ACC112 (cell line): ENCODE data around the gene DNAJB6.

ENCODE experiments used
- H2AFZ ChIP-seq: fragments of 200-600 bp; sonication (generic); one replicate; pipeline ENCODE4 v1.6.0; 2017; ENCODE audit warnings: antibody characterized with exemption, low read length; ENCODE audit not compliant: unreplicated experiment
- H3K27ac ChIP-seq: fragments of 200-600 bp; sonication (generic); 2 replicates; pipeline ENCODE4 v1.5.1; 2014; ENCODE audit warnings: low read depth, mild to moderate bottlenecking, antibody characterized with exemption, low read length, moderate library complexity
- H3K27me3 ChIP-seq: fragments of 200-600 bp; sonication (generic); 2 replicates; pipeline ENCODE4 v1.6.1; 2014; ENCODE audit warnings: mild to moderate bottlenecking, antibody characterized with exemption, low read length, moderate library complexity, mixed read lengths; ENCODE audit not compliant: insufficient read depth
- H3K36me3 ChIP-seq: fragments of 200-600 bp; sonication (generic); 2 replicates; pipeline ENCODE4 v1.6.1; 2016; ENCODE audit warnings: mild to moderate bottlenecking, antibody characterized with exemption, low read length, moderate library complexity, mixed read lengths; ENCODE audit not compliant: insufficient read depth
- H3K4me1 ChIP-seq: fragments of 200-600 bp; sonication (generic); one replicate; pipeline ENCODE4 v1.6.1; 2016; ENCODE audit warnings: low read length, mixed read lengths; ENCODE audit not compliant: insufficient read depth, unreplicated experiment, control insufficient read depth
- H3K4me3 ChIP-seq: fragments of 200-600 bp; sonication (generic); 2 replicates; pipeline ENCODE4 v1.5.1; 2014; ENCODE audit warnings: mild to moderate bottlenecking, low read depth, low read length
- H3K79me2 ChIP-seq: fragments of 200-600 bp; sonication (generic); one replicate; pipeline ENCODE4 v1.6.0; 2016; ENCODE audit warnings: low read length; ENCODE audit not compliant: control insufficient read depth, unreplicated experiment, insufficient read depth

Gene DNAJB6

DNA sequence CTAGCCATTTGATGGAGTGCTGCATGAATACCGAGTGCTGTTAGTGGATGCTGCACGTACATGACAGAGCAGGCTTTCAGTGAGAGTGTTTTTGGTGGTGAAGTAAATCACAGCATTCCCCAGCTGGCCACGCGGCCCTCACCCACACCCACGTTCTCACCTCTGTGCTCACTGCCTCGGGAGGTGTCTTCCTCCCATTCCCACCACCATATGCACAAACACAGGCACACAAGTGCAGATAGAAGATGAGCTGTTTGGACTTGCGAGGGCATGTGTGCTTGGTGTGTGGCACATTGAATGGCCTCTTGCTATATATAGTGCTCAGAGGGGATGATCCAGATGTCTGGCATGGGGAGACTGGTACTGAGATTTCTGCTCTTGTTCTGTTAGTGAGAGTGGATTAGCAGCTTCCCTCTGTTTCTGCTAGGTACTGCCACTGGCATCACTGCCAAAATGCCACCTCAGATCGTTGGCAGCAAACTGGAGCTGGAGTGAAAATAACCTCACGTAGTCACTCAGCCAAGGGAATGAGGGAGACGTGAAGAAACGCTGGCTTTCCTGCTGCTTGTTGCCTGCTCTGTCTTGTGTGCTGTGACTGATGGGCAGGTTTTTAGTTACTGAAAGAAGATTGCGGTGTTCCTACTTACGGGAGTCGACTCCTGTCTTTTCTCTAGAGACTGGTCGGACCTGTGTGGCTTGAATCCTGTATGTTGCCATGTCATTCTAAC, 19.1 kb downstream of the DNAJB6 start:
- peaks cover 100% of the 10 kb centered on the region for H3K79me2 ChIP-seq
- no peaks in the 10 kb centered on the region for H3K27me3 ChIP-seq
- no peak overlapping the region for H3K27ac ChIP-seq
- H3K36me3 ChIP-seq, result peaks cover 4% of the 10 kb centered on the region; the same call in 1 of the 2 replicates
- no peak overlapping the region for H3K4me3 ChIP-seq
- H3K4me1 ChIP-seq, result peaks cover 14% of the 10 kb centered on the region
- no peak overlapping the region for H2AFZ ChIP-seq

DNA sequence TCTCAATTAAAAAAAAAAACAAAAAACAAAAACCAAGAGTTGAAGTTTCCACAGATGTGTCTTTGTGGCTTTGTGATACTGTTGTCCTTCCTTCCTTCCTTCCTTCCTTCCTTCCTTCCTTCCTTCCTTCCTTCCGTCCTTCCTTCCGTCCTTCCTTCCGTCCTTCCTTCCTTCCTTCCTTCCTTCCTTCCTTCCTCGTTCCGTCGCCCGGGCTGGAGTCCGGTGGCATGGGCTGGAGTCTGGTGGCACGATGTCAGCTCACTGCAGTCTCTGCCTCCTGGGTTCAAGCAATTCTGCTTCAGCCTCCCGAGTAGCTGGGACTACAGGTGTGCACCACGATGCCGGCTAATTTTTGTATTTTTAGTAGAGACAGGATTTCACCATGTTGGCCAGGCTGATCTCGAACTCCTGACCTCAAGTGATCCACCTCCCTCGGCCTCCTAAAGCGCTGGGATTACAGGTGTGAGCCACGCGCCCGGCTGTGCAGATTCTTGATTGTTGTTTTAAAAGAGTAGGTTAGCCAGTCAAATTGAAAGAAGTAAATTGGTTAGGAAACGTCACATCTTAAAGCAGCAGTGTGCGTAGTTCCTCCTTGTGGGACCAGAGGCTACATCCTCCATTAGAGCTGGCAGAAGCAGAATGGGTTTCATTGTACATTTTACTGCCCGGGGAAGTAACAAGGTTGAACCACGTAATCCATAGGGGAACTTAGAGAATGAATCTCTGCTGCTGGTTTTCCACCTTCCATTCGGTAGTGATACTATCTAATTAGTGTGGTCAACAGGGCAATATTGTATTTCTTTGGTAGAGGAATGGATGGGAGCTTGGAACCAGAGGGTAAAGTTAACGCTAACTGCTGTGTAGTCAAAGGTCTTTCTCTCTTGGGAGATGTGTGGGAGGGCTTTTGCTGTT, 20.6 kb downstream of the DNAJB6 start:
- H3K4me3 ChIP-seq, result no peak overlapping the region
- peaks cover 4% of the 10 kb centered on the region; the same call in 1 of the 2 replicates for H3K36me3 ChIP-seq
- H3K4me1 ChIP-seq, result peaks cover 14% of the 10 kb centered on the region
- H3K79me2 ChIP-seq, result peaks cover 98% of the 10 kb centered on the region
- no peaks in the 10 kb centered on the region for H3K27me3 ChIP-seq
- no peak overlapping the region for H3K27ac ChIP-seq
- no peak overlapping the region for H2AFZ ChIP-seq

DNA sequence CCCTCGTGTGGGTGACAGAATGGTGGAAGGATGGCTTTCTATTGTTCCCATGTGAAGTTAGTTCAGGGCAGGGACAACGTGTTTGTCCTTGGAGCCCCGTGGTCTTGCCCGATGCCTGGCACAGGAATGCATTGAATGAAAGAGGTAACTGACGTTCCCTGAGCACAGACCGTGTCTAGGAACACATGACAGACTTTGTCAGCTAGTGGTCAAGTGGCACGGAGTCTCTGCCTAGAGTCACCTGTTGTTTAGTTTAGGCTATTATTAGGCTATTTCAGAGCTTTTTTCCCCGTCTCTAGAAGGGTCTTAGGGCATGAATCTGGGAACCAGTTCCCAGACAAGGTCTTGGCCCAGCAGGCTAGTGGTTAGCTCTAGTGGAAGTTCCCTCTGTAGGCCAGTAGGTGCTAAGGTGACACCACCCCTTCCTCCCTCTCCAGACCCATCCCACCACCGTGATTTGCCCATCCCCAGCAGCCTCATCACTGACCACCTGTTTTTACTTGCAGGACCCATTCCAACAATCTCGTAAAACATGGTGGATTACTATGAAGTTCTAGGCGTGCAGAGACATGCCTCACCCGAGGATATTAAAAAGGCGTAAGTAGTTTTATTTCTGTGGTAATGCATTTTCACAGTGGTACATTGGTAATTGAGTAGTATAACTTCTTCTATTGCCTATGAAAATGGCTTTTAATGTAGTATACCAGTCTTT, 21.4 kb downstream of the DNAJB6 start:
- peaks cover 14% of the 10 kb centered on the region for H3K4me1 ChIP-seq
- peaks cover 97% of the 10 kb centered on the region for H3K79me2 ChIP-seq
- H3K27ac ChIP-seq, result no peak overlapping the region
- no peak overlapping the region for H2AFZ ChIP-seq
- H3K27me3 ChIP-seq, result no peaks in the 10 kb centered on the region
- H3K36me3 ChIP-seq, result peaks cover 4% of the 10 kb centered on the region; the same call in 1 of the 2 replicates
- no peak overlapping the region for H3K4me3 ChIP-seq

DNA sequence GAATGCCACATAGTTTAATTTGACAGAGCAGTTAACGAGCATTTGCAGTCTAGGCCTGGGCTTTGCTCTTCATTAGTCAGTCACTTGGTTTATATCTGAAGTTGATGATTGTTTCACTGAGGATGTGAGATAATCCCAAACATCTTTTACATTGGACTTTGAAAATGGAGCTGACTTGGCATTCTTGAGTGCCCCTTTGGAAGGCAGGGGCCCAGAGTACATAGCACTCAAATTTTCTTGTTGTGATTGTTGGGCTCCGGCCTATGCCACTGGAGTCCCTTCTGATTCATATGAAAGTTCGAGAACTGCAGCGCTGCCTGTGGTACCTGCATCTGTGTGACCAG, 21.9 kb downstream of the DNAJB6 start:
- Histone ChIP-seq H3K4me1 (peaks cover 14% of the 10 kb centered on the region), H3K36me3 (peaks cover 8% of the 10 kb centered on the region; the same call in 1 of the 2 replicates), H3K4me3 (no peak overlapping the region), H2AFZ (no peak overlapping the region), H3K27me3 (no peaks in the 10 kb centered on the region), H3K27ac (no peak overlapping the region), H3K79me2 (peaks cover 97% of the 10 kb centered on the region)

DNA sequence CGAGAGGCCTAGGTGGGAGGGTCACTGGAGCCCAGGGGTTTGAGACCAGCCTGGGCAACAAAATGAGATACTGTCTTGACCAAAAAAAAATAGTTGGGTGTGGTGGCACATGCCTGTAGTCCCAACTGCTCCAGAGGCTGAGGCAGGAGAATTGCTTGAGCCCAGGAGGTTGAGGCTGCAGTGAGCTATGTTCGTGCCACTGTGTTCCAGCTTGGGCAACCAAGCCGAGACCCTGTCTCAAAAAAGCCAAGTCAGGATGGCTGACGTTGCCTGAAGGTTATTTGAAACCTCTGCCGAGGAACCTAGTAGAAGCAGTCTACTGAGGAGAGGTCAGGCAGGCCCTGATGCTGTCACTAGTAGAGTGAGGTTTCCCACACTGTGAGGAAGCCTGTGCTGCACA, 22.8 kb downstream of the DNAJB6 start:
- Histone ChIP-seq H3K4me3 (no peak overlapping the region), H3K36me3 (peaks cover 11% of the 10 kb centered on the region), H3K27me3 (no peaks in the 10 kb centered on the region), H3K4me1 (peaks cover 12% of the 10 kb centered on the region), H2AFZ (no peak overlapping the region), H3K27ac (no peak overlapping the region), H3K79me2 (peaks cover 96% of the 10 kb centered on the region)

DNA sequence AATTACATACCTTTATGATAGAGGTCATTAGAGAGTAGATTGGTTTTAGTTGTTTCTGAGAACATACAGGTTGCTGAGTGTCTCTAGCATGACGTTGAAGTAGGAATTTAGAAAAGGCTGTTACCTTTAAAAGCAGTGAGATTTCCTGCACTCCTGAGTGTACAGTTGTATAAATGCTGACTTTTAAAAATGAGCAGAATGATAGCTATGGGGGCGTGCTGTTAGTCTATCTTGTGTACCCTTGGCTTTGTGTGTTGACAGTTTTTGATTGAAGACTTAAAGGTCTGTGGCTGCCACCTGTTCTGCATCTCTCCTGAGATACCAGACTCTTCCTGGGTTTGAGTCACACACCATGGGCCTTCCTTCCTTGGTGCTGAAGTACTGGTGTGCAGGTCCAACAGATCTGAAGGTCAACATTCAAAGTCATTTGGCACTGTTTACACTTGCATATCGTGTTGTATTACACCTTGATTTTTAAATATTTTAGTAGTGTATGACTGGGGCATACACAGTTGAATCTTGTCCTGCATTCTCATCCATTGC, 23.8 kb downstream of the DNAJB6 start:
- Histone ChIP-seq H3K36me3 (peaks cover 19% of the 10 kb centered on the region), H3K27ac (no peak overlapping the region), H3K27me3 (no peaks in the 10 kb centered on the region), H3K4me1 (peaks cover 8% of the 10 kb centered on the region), H2AFZ (no peak overlapping the region), H3K79me2 (peaks cover 96% of the 10 kb centered on the region), H3K4me3 (no peak overlapping the region)

DNA sequence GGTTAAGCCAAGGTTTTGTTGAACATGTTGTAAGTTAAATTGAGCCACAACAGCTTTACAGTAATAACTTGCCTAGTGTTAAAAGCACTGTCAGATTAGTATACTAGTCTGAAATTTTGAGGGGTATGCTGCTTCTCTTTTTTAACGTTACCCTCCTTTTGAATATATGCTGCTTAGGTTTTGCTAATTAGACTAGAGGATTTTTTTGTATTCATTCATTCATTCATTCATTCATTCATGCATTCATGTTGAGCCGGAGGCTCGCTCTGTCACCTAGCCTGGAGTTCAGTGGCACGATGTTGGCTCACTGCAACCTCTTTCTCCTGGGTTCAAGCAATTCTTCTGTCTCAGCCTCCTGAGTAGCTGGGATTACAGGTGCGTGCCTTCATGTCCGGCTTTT, 24.7 kb downstream of the DNAJB6 start:
- Histone ChIP-seq H3K27me3 (no peaks in the 10 kb centered on the region), H3K27ac (no peak overlapping the region), H3K4me3 (no peak overlapping the region), H2AFZ (no peak overlapping the region), H3K4me1 (no peaks in the 10 kb centered on the region), H3K36me3 (peaks cover 24% of the 10 kb centered on the region), H3K79me2 (peaks cover 92% of the 10 kb centered on the region)

DNA sequence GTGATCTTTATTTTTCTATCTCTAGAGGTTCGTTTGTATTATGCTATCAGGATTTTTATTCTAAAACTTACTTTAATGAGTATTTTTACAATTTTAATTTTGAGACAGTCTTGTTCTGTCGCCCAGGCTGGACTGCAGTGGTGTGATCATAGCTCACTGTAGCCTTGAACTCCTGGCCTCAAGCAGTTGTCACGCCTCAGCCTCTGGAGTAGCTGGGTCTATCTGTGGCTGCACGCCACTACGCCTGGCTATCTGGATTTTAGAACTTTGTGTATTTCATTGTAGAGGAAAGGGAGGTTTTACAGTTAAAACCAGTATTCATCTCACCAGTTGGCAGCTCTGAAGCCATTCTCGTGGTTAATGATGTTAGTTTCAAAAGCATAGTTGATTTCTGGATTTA, 25.9 kb downstream of the DNAJB6 start:
- Histone ChIP-seq H2AFZ (no peak overlapping the region), H3K79me2 (peaks cover 89% of the 10 kb centered on the region), H3K36me3 (peaks cover 35% of the 10 kb centered on the region), H3K4me1 (no peaks in the 10 kb centered on the region), H3K27me3 (no peaks in the 10 kb centered on the region), H3K4me3 (no peak overlapping the region), H3K27ac (no peak overlapping the region)

DNA sequence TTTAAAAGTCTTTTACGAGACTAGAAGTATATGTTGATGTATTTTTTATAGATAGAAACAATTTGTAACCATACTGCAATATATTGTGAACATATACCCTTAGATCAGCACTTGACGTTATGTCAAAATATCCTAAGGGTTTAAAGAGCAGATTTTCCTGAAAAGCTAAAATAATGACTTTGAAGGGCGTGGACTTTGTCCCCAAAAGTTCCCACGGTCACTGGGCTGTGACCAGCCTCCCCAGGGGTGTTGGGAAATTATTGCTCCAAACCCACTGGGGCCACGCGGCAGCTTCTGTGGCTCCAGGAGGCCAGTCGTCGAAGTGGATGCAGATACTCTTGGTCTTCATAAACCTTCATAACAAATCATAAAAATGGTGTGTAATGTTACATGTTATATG, 29.9 kb downstream of the DNAJB6 start:
- no peaks in the 10 kb centered on the region for H3K4me1 ChIP-seq
- peaks cover 69% of the 10 kb centered on the region for H3K79me2 ChIP-seq
- H3K27ac ChIP-seq, result no peak overlapping the region
- H3K27me3 ChIP-seq, result no peaks in the 10 kb centered on the region
- no peak overlapping the region for H3K4me3 ChIP-seq
- peaks cover 49% of the 10 kb centered on the region for H3K36me3 ChIP-seq
- no peak overlapping the region for H2AFZ ChIP-seq

DNA sequence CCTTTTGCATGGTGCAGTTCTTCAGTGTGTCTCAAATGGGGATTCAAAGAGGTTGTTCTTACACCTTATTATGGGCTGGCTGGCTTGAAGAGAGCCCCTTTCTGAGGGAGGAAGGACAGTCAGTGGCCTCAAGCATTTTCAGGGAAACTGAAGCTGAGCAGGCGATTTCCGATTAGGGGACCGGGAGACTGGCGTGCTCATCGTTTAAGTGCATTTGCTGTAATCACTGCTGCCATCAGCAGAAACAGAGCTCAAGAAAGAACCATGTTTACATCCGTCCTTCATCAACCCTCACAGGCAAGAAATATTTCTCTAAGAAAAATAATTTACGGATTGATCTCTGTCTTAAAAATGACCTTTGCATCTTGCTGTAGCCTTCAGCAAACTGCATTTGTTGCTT, 32.2 kb downstream of the DNAJB6 start:
- Histone ChIP-seq H3K27me3 (no peaks in the 10 kb centered on the region), H3K27ac (no peak overlapping the region), H3K4me1 (no peaks in the 10 kb centered on the region), H3K36me3 (peaks cover 48% of the 10 kb centered on the region), H3K4me3 (no peak overlapping the region), H2AFZ (no peak overlapping the region), H3K79me2 (peaks cover 70% of the 10 kb centered on the region)
